HepG2 (cell line): ENCODE measurements around the gene ARHGEF12. TPM values are rescaled to one million over a fixed set of nuclear protein-coding genes. Genes with fewer than 3 reads are reported as not detected.

Experiments used
- ATAC-seq: fragments of 200-7000 bp; cut with Tn5 transposase; 3 replicates; pipeline ENCODE4 v1.9.1; 2020; ENCODE audit warnings: mild to moderate bottlenecking, moderate library complexity
- BruUV-seq: library from RNA; stranded (reverse); fragments of 400-500 nt; replicated peaks from 2 replicates; lab custom pipeline; 2021; lab: Mats Ljungman, UMichigan
- CTCF ChIA-PET: fragments of 300-600 bp; formaldehyde crosslinking; extraction: SDS; loops from one replicate; lab custom pipeline; 2021; ENCODE audit warnings: low total read pairs, inconsistent platforms, low intra/inter-chr PET ratio; lab: Yijun Ruan, JAX
- POLR2A ChIA-PET: fragments of 350-600 bp; sonication (Branson Sonifier 250); formaldehyde crosslinking; loops from one replicate; lab custom pipeline; 2020; ENCODE audit warnings: antibody characterized with exemption, inconsistent platforms; lab: Yijun Ruan, JAX
- DNase-seq: peaks from one replicate; pipeline ENCODE4 v3.0.0-alpha.2; 2015; ENCODE audit warnings: low spot score
- FAIRE-seq: peaks from 3 replicates; lab custom pipeline; 2011; peaks lifted over from hg19 to GRCh38; lab: Jason Lieb, UNC
- H2AFZ ChIP-seq: one replicate; pipeline ENCODE4 v1.6.1; 2011; ENCODE audit warnings: low read length, inconsistent platforms
- H3K27ac ChIP-seq: fragments of 300-600 bp; 3 replicates; pipeline ENCODE4 v1.8.0; 2011; ENCODE audit warnings: mixed run types, mild to moderate bottlenecking, mixed read lengths, low read length, inconsistent platforms; ENCODE audit not compliant: insufficient read depth; ENCODE audit errors: extremely low read length
- H3K27me3 ChIP-seq, 2 experiments: fragments of 200-600 bp in 1 of 2; 2 replicates in 1 of 2; 3 replicates in 1 of 2; pipeline versions ENCODE4 v1.6.0 to v1.8.0; 2011; ENCODE audit warnings: low read length in 2 of 2, mild to moderate bottlenecking in 2 of 2, moderate library complexity in 2 of 2, inconsistent platforms in 1 of 2; ENCODE audit not compliant: insufficient read depth in 2 of 2, control insufficient read depth in 1 of 2
- H3K36me3 ChIP-seq, 2 experiments: fragments of 200-600 bp in 1 of 2; replicated peaks in 1 of 2; 2 replicates in 1 of 2; 3 replicates in 1 of 2; pipeline versions ENCODE4 v1.5.1 to v1.8.0; 2011; ENCODE audit warnings: low read length in 2 of 2, inconsistent platforms in 1 of 2; ENCODE audit not compliant: insufficient read depth in 2 of 2, control insufficient read depth in 1 of 2
- H3K4me1 ChIP-seq: 2 replicates; pipeline ENCODE4 v1.5.1; 2012; ENCODE audit warnings: low read length, inconsistent platforms; ENCODE audit not compliant: insufficient read depth
- H3K4me2 ChIP-seq: 2 replicates; pipeline ENCODE4 v1.6.0; 2011; ENCODE audit warnings: low read depth, low read length, inconsistent platforms
- H3K4me3 ChIP-seq, 3 experiments: fragments of 200-600 bp in 1 of 3; sonication (generic), shearing (Covaris generic) in 1 of 3; replicated peaks in 1 of 3; 2 replicates each; pipeline ENCODE4 v1.5.1; 2011 to 2016; ENCODE audit warnings: low read length in 3 of 3, inconsistent platforms in 2 of 3, low read depth in 2 of 3, mild to moderate bottlenecking in 2 of 3, control low read depth in 1 of 3, mixed read lengths in 1 of 3; ENCODE audit not compliant: insufficient read depth in 1 of 3
- H3K79me2 ChIP-seq: one replicate; pipeline ENCODE4 v1.6.1; 2011; ENCODE audit warnings: low read length, inconsistent platforms; ENCODE audit not compliant: insufficient read depth
- H3K9ac ChIP-seq: 2 replicates; pipeline ENCODE4 v1.6.0; 2011; ENCODE audit warnings: mild to moderate bottlenecking, low read depth, low read length, inconsistent platforms; ENCODE audit not compliant: insufficient read depth
- H3K9me3 ChIP-seq: 2 replicates; pipeline ENCODE4 v1.5.1; 2012; ENCODE audit warnings: mild to moderate bottlenecking, low read length
- H4K20me1 ChIP-seq: 2 replicates; pipeline ENCODE4 v1.6.0; 2011; ENCODE audit warnings: inconsistent platforms, mild to moderate bottlenecking, low read length, moderate library complexity; ENCODE audit not compliant: insufficient read depth
- GABPA ChIP-seq, 2 experiments: IDR thresholded peaks; 2 replicates each; pipeline ENCODE4 v1.6.1; 2011 to 2016; ENCODE audit warnings: low read depth in 2 of 2, low read length in 1 of 2, missing biosample characterization in 1 of 2, missing genetic modification characterization in 1 of 2
- MAFK ChIP-seq, 2 experiments: IDR thresholded peaks in 1 of 2; conservative IDR thresholded peaks in 1 of 2; 2 replicates each; pipeline ENCODE4 v1.6.1; 2011; ENCODE audit warnings: improper control_type of control experiment in 2 of 2, low read length in 2 of 2
- RBM39 ChIP-seq: fragments of 200-400 bp; formaldehyde crosslinking; IDR thresholded peaks from one replicate; pipeline ENCODE4 v1.6.1; 2018; ENCODE audit warnings: antibody characterized with exemption, mild to moderate bottlenecking, low read depth, low read length; ENCODE audit not compliant: poor library complexity, severe bottlenecking
- TFAP4 ChIP-seq: sonication (generic); IDR thresholded peaks from 2 replicates; pipeline ENCODE4 v1.6.1; 2016; ENCODE audit warnings: low read depth, borderline replicate concordance
- WGBS: methylation state at CpG from one replicate; pipeline ENCODE4 v1.1.6; 2017; ENCODE audit warnings: low lambda C conversion rate; 5-methylcytosine and 5-hydroxymethylcytosine counted together
- in situ Hi-C: cut with HindIII; loops from 2 replicates; pipeline ENCODE4 v1.10.0; 2017; ENCODE audit warnings: low pct_unique_long_range_greater_than_20kb; ENCODE audit not compliant: extremely low pct_ligation_motif_present
- intact Hi-C: fragments of 100-400 bp; cut with micrococcal nuclease; formaldehyde crosslinking; loops from one replicate; pipeline ENCODE4 v1.10.0; 2022; ENCODE audit not compliant: unreplicated experiment
- polyA plus RNA-seq, 8 experiments: library from polyadenylated mRNA; depleted of rRNA in 3 of 8; stranded (reverse) in 7 of 8; unstranded in 1 of 8; fragments of >200 nt; fragmentation: Illumina TruSeq in 4 of 8; extraction: Trizol in 4 of 8; gene quantifications; 2 replicates each; pipeline versions ENCODE4 v1.2.1 to v1.2.3, GENCODE V29; 2011 to 2016; ENCODE audit warnings: low read depth in 4 of 8, missing spikeins in 1 of 8, mixed read lengths in 1 of 8; ENCODE audit not compliant: insufficient read depth in 1 of 8
- total RNA-seq, 5 experiments: library from RNA; depleted of rRNA; stranded (reverse); fragments of >200 nt; fragmentation: Illumina TruSeq; extraction: Trizol; gene quantifications; 2 replicates each; pipeline ENCODE4 v1.2.3, GENCODE V29; 2016; ENCODE audit warnings: low read depth in 1 of 5

ARHGEF12 gene
- total and polyA plus RNA-seq, 2 of the 13 experiments (the other 11 are each of a cell fraction or from before 2014, with no cell fraction given), result 17.9 to 54.4 TPM

GRCh38 chr11:120338107-120338933, 2.1 kb downstream of the ARHGEF12 start:
- Histone ChIP-seq H3K36me3 (no peaks in the 10 kb centered on the region), H3K9me3 (no peaks in the 10 kb centered on the region), H3K9ac (peak overlapping the region; percentile 84), H3K4me1 (peaks cover 51% of the 10 kb centered on the region), H3K4me3 (peak overlapping the region; percentile 80 to 96 (median 86)), H3K27ac (peak overlapping the region; percentile 86), H4K20me1 (peaks cover 21% of the 10 kb centered on the region), H2AFZ (no peak overlapping the region), H3K79me2 (peaks cover 67% of the 10 kb centered on the region), H3K4me2 (peak overlapping the region; percentile 95), H3K27me3 (no peaks in the 10 kb centered on the region; a peak in 1 of 5 replicates)
- ChIA-PET POLR2A (interaction anchor here (1.0 to 2.5 kb wide), 4 partner anchors 9 to 140 kb away, joined by 3 to 10 read pairs (median 6); no protein-coding TSS in a partner anchor), CTCF (no interaction called here)
- intact Hi-C loops (loop anchor here (5.0 kb wide), 2 partner anchors 34 to 94 kb away; no protein-coding TSS in a partner anchor), in situ Hi-C loops (loop anchor here (5.0 kb wide), 1 partner anchor 54 kb away; no protein-coding TSS in a partner anchor)
- TF ChIP-seq MAFK (conservative IDR thresholded peaks at IDR 0.05 in 1 of 2, IDR thresholded peaks at IDR 0.05 in 1 of 2; ENCODE audit: low read length in 2 of 2), result 0 out of 4 replicates have a peak, but pooled peaks of 1 of the 2 experiments have one; percentile 1
- TF ChIP-seq RBM39, result no peak
- TF ChIP-seq GABPA (IDR thresholded peaks at IDR 0.05; ENCODE audit: low read depth, low read length), result no peak
- TF ChIP-seq GABPA (CRISPR knock-in tag; IDR thresholded peaks at IDR 0.05; ENCODE audit: low read depth), result peak; percentile 28; the same call in 1 of the 2 replicates
- BruUV-seq, result TSS peak; percentile 42
- FAIRE-seq (no peak), ATAC-seq (no peak), DNase-seq (no peak)
- 10% methylated on average over 7 of the region's 7 CpGs for WGBS

GRCh38 chr11:120339394-120339890, 3.2 kb downstream of the ARHGEF12 start:
- POLR2A ChIA-PET, result no interaction called here
- peak overlapping the region; percentile 67 for H3K9ac ChIP-seq
- peak; percentile 40 for DNase-seq
- ATAC-seq, result peak; percentile 7; the same call in 1 of the 3 replicates
- in situ Hi-C loops, result loop anchor here (5.0 kb wide), 1 partner anchor 53 kb away; no protein-coding TSS in a partner anchor
- H3K4me1 ChIP-seq, result peaks cover 62% of the 10 kb centered on the region
- peak overlapping the region; percentile 80 to 96 (median 86) for H3K4me3 ChIP-seq
- peak overlapping the region; percentile 95 for H3K4me2 ChIP-seq
- H3K9me3 ChIP-seq, result no peaks in the 10 kb centered on the region
- H3K36me3 ChIP-seq, result no peaks in the 10 kb centered on the region
- H4K20me1 ChIP-seq, result peaks cover 29% of the 10 kb centered on the region
- peak overlapping the region; percentile 52 for H3K27ac ChIP-seq
- H2AFZ ChIP-seq, result no peak overlapping the region
- no peak for FAIRE-seq
- BruUV-seq, result no TSS peak
- intact Hi-C loops, result loop anchor here (5.0 kb wide), 2 partner anchors 33 to 93 kb away; no protein-coding TSS in a partner anchor
- 21% methylated on average over 4 of the region's 6 CpGs for WGBS
- H3K79me2 ChIP-seq, result peaks cover 78% of the 10 kb centered on the region
- CTCF ChIA-PET, result no interaction called here
- H3K27me3 ChIP-seq, result no peaks in the 10 kb centered on the region; a peak in 1 of 5 replicates
- 0 out of 2 replicates have a peak, but pooled peaks have one; percentile 8 for TF ChIP-seq TFAP4
